ENCODE results near the gene TTYH3. TPM values are rescaled to one million over a fixed set of nuclear protein-coding genes. Genes with fewer than 3 reads are reported as not detected.

The TTYH3 gene
- total RNA-seq, 1 donor from 2014 or later, result 51.7 TPM

DNA sequence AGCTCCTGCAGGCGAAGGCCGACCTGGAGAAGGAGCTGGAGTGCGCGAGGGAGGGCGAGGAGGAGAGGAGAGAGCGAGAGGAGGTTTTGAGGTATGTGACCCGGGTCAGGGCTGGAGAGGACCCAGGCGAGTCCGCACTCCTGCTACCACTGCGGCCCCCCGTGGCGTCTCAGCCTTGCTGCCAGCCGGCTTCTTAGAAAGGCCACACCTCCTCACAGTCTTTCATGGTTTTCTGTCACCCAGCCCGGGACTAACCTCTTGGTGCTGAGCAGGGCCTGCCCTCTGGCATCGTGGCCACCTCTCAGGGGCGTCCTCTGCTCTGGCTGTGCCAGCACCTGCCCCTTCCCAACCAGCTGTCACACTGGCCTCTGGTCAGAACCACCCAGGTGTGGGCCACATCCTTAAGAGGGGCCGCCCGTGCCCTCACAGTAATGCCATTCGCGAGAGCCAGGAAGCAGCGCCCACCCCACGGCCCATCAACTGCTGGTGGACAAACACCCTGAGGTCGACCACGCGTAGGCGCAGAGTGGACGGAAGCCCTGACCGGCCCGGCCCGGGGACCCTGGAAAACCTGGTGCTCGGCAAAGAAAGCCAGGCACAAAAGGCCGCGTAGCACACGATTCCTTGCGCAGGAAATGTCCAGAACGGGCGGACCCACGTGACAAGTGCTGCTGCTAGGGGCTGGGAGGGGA lies 38.6 kb upstream of the TTYH3 start:
- H3K4me3 ChIP-seq, result no peak overlapping the region
- TF ChIP-seq, protein P1, sequence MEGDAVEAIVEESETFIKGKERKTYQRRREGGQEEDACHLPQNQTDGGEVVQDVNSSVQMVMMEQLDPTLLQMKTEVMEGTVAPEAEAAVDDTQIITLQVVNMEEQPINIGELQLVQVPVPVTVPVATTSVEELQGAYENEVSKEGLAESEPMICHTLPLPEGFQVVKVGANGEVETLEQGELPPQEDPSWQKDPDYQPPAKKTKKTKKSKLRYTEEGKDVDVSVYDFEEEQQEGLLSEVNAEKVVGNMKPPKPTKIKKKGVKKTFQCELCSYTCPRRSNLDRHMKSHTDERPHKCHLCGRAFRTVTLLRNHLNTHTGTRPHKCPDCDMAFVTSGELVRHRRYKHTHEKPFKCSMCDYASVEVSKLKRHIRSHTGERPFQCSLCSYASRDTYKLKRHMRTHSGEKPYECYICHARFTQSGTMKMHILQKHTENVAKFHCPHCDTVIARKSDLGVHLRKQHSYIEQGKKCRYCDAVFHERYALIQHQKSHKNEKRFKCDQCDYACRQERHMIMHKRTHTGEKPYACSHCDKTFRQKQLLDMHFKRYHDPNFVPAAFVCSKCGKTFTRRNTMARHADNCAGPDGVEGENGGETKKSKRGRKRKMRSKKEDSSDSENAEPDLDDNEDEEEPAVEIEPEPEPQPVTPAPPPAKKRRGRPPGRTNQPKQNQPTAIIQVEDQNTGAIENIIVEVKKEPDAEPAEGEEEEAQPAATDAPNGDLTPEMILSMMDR (IDR thresholded peaks at IDR 0.05), result no peak
- H3K36me3 ChIP-seq, result peaks cover 89% of the 10 kb centered on the region
- H3K9me3 ChIP-seq, result no peaks in the 10 kb centered on the region
- peak in 1 of 2 donors; percentile 18 for ATAC-seq
- no peak for DNase-seq
- intact Hi-C loops (cut with DNase I), result no loop called here
- no peak overlapping the region for H3K27ac ChIP-seq
- no peaks in the 10 kb centered on the region for H3K4me1 ChIP-seq
- no peaks in the 10 kb centered on the region for H3K27me3 ChIP-seq (ENCODE audit: low read depth)

- no peak overlapping the region for H3K4me3 ChIP-seq
- no peaks in the 10 kb centered on the region for H3K27me3 ChIP-seq (ENCODE audit: low read depth)
- H3K36me3 ChIP-seq, result peaks cover 96% of the 10 kb centered on the region
- ATAC-seq (no peak), DNase-seq (no peak)
- no peaks in the 10 kb centered on the region for H3K9me3 ChIP-seq
- intact Hi-C loops (cut with DNase I), result no loop called here
- H3K4me1 ChIP-seq, result no peaks in the 10 kb centered on the region
- TF ChIP-seq, protein P1 (IDR thresholded peaks at IDR 0.05), result no peak
- H3K27ac ChIP-seq, result no peak overlapping the region
Measured at GRCh38 chr7:2594599-2594998, 37.2 kb upstream of the TTYH3 start.

DNA sequence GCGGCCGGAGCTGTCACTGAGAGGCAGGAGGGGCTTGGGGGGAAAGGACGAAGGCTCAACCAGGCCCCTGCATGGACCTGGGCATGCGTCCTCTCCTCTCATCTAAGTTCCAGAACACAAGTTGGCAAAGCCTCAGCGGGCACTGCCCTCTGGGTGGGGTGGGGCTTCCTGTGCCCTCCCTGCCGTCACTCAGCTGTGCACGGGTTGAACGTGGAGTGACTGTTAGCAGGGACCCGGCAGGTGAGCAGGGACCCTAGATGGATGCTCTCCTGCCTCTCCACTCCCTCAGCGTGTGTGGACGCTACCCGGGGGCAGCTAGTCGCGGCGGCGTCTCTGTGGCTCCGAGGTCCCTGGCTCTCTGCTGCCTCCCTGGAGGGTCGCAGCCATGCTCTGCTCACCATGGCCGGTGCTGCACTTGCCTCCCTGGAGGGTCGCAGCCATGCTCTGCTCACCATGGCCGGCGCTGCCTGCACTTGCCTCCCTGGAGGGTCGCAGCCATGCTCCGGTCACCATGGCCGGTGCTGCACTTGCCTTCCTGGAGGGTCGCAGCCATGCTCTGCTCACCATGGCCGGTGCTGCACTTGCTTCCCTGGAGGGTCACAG lies 36.4 kb upstream of the TTYH3 start:
- H3K27me3 ChIP-seq (ENCODE audit: low read depth), result no peaks in the 10 kb centered on the region
- H3K9me3 ChIP-seq, result no peaks in the 10 kb centered on the region
- TF ChIP-seq, protein P1 (IDR thresholded peaks at IDR 0.05), result no peak
- intact Hi-C loops (cut with DNase I), result no loop called here
- no peak overlapping the region for H3K27ac ChIP-seq
- H3K4me3 ChIP-seq, result no peak overlapping the region
- DNase-seq, result no peak
- H3K36me3 ChIP-seq, result peaks cover 96% of the 10 kb centered on the region
- ATAC-seq, result no peak
- no peaks in the 10 kb centered on the region for H3K4me1 ChIP-seq

DNA sequence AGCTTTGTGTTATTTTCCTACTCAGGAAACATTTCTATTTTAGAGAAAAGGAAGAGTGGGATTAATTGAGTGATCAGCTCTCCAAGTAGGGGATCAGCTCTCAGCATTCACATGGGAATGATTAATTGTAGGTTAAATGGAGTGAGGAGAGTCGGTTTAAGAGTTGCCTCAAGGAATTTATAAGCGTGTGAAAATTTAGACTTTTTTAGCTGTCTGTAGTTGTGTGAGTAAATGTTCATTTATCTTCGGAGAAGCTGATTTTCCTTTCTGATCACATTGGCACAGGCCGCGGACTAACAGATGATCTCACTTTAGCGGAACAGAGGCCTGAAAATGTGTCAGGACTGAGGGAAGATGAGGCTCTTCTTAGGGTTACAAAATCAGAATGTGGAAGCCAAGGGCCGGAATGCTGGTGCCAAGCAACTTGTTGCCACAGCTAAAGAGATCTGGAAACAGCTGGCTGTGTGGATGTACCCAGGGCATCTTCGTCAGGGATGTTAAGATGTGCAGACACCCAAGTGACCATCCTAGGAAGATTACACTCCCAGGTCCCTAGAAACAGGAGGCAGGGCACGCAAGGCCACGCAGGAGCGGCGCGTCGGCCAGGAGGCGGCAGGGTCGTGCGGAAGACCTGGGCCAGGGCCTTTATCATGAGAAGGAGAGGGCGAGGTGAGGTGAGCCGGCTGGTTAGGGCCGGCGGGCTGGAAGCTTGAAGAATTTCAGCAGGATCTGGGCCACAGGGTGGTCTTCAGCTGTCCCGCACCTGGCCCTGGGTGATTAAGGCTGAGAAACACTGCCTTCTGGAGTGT lies 35.1 kb upstream of the TTYH3 start:
- Histone ChIP-seq H3K4me1 (no peaks in the 10 kb centered on the region), H3K27ac (no peak overlapping the region), H3K4me3 (no peak overlapping the region), H3K9me3 (no peaks in the 10 kb centered on the region), H3K36me3 (peaks cover 96% of the 10 kb centered on the region), H3K27me3 (ENCODE audit: low read depth) (no peaks in the 10 kb centered on the region)
- TF ChIP-seq, protein P1 (IDR thresholded peaks at IDR 0.05), result no peak
- no peak for ATAC-seq
- intact Hi-C loops (cut with DNase I), result no loop called here
- DNase-seq, result no peak

GRCh38 chr7:2597273-2597640 lies 34.5 kb upstream of the TTYH3 start:
- no peak for DNase-seq
- Histone ChIP-seq H3K4me1 (no peaks in the 10 kb centered on the region), H3K27me3 (ENCODE audit: low read depth) (no peaks in the 10 kb centered on the region), H3K4me3 (no peak overlapping the region), H3K36me3 (peaks cover 97% of the 10 kb centered on the region), H3K27ac (no peak overlapping the region), H3K9me3 (no peaks in the 10 kb centered on the region)
- intact Hi-C loops (cut with DNase I), result no loop called here
- TF ChIP-seq, protein P1 (IDR thresholded peaks at IDR 0.05), result no peak
- no peak for ATAC-seq
